Activated CD4-positive, alpha-beta T cell treated with anti-CD3 and anti-CD28 coated beads, Interleukin-2, amount 50 U/mL, for 1 hour (primary cell): Measurements from ENCODE around the gene SNAI3.
"Not testable (repeated sequence)": the region's sequence is repeated elsewhere in the genome, so short reads cannot be mapped to it uniquely, and the experiment has no call there.

Experiments
- DNase-seq: peaks from one replicate; pipeline ENCODE4 v3.0.0-alpha.2; 2020

Gene SNAI3

DNA sequence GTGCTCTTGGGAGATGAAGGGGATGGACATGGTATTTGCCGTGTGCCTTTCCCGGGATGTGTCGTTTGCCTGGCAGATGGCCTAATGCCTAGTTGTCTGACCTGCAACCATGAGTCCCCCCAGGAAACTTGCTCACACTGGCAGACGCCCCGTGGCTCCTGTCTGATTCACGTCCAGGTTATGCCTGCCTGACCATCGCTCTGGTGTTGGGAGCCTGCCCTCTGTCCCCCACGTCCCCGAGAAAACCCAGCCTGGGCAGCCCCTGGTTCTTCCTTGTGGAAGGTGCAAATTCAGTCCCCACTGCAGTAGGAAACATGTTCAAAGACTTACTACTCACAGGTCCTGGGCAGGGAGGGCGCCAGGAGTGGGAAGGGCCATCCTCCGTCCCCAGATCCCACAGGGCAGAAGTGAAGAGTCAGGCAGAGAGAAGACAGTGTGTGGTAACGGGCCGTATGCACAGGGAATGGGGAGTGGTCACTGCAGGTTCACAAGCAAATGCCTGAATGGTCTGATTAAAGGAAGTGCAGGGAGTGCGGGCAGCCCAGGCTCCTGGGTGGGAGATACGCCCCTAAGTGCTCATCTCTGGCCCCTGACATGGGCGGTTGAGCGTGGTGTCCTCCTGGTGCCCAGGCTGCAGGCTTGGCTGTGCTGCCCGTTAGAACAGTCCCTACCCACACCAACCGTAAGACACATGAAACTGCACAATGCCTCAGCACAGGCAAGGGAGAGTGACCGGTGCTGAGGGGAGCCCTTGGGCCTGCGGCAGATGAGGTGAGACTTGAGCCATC, 4.2 kb upstream of the SNAI3 start:
- no peak for DNase-seq

DNA sequence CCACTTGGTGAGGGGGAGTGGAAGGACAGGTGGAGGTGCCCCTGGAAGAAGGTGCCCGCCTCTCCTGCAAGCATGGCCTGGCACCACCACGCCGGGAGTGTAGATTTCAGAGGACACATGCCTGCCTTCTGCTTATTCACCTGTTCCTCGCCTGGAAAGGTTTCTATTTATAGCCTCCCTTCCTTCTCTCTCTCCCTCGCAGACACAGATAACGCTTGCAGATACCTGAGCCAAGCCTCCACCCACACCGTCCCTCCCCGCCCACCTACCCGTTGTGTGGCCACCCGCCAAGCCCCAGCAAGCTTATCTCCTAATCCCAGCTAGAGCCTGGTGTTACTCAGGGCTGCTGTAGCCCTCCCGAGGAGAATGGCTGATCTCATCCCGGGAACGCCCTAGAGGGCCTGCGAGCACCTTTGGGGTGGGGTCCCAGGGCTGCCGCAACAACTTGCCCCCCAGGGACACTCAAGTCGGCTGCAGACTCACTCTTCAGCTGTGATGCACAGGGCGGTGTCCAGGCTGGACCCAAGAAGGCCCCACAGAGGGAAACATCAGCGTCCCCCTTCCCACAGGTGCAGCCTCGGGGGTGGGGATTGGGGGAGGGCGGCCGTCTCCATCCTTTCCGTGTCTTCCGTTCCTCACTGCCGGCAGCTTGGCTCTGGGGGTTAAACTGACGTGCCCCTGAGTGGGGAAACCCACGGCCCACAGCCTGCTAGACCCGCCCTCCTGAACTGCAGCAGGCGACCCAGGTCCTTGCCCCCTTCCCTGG, 1.9 kb upstream of the SNAI3 start:
- no peak for DNase-seq

DNA sequence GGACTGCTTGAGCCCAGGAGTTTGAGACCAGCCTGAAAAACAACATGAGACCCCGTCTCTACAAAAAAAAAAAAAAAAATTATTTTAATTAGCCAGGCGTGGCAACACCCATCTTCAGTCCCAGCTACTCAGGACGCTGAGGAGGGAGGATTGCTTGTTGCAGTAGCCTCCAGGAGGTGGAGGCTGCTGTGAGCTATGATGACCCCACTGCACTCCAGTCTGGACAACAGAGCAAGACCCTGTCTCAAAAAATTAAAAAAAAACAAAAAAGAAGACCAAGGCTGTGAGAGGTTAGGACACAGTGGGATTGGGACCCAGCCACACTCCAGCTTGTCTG, 1.3 kb upstream of the SNAI3 start:
- DNase-seq = no peak

DNA sequence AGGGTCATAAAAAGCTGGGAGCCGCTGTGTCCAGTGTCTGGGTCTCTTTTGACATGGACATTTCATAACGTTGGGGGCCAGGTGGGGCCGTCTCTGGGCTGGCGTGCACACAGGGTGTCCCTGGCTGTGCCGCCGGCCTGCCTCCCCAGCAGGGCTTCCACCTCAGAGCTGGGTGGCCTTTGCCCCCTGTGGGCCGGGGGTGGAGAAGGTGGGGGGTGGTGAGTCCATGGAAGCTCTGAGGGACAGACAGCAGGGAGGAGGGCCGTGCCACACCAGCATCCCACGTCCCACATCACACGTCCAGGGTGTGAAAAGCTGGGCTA, 908 bp upstream of the SNAI3 start:
- DNase-seq = no peak

DNA sequence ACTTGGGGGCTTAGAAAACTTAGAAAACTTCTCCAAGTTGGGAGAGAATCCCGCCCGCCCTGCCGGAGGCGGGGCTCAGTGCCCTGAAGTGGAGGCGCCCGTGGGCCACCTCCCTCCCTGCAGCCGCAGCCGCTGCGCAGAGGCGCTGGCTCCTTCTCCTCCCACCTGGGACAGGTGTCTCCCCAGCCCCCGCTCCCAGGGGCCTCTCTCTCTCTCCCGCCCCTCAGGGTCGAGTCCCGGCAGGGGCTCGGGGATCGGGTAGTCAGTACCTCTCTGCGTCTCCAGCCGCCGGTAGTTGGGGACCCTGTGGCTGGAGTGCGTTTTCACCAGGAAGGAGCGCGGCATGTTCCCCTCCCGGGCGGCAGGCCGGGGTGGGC, 257 bp downstream of the SNAI3 start:
- DNase-seq = peak; percentile 38

DNA sequence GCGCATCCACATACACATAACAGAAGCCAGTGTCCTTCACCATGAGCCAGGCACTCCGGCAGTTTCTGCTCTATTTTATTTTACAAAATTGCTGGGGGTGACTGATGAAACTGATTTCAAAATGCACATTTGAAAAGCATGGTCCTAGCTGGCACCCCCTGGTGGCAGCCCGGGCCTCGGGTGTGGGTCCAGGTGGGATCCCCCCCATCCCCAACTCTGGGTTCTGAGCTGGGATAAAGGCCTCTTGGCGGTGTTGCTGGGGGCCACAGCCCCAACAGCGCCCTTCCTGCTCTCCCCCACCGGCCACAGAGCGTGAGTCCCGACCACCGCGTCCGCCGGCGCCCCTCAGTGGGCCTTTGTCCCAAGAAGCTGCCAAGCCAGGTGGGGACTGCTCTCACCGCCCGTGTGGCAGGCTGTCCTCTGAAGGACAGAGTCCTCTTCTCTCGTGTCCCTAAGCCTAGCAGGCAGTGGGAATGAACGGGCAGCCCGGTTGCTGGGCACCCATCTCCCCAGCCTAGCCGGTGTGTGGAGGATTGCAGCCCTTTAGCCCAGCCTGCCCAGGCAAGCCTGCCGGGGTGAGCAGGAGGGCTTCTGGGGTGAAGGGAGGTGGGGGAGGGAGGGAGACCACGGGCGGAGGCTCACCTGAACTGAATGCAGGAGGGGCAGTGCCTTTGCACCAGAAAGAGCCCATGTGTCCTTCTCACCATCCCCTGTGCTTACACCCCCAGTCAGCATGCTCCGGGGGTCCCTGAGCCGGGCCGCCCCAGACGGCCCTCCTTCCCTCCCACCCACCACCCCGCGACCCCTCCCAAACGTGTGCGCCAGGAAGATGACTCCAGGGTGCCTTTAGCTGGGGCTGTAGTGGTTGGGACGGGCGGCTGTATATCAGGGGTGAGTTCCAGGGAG, 898 bp downstream of the SNAI3 start:
- peak; percentile 67 for DNase-seq

DNA sequence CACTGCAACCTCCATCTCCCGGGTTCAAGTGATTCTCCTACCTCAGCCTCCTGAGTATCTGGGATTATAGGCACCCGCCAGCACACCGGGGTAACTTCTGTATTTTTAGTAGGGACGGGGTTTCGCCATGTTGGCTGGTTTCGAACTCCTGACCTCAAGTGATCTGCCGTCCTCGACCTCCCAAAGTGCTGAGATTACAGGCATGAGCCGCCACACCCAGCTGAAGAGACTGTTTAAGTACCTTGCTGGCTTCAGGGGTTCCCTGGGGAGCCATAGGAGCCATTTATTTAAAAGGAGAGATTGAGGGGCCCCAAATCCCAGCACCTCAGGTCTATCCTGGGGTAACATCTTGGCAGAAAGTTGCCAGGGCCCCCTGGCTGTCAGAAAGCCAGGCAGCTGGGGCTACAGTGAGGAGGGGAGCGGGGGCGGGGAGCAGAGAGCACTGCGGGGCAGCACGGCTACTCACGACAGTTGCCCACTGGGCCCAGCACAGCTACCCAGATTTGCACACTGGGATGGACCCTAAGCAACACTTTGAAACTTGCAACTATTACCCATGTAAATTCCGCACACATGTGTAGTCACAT, 1.6 kb downstream of the SNAI3 start:
- DNase-seq = no peak

DNA sequence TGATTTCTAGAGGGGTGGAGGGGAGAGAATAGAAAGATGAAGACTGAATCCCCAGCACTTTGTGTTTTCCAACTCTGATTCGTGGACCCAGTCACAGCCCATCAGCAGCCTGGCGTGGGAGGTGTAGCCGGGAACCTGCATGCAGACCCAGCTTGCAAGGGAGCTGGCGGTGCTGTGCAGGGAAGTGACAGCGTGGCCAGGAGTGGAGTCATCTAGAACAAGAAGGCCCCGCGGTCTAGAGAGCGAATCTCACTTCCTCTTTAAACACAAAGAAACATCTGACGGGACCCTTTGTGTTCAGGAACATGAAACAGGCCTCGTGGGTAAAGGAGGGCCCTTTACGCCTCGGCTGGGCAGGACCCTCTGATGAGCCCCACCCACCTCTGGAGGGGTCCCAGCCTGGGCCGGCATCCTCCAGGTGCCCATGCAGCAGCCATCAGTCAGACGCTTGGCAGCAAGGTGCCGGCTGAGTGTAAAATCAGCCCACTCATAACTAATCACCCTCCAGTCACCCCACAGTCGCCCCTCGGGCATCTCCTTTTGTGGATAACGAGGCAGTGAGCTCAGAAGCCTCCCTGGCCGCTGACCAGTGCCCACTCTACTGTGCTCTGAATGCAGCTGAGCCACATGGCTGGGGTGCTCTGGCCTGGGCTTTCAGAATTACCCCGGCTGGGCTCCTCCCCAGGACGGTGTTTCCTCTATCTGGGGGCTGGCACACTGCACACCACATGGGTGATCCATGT, 4.4 kb downstream of the SNAI3 start:
- DNase-seq = peak; percentile 50

DNA sequence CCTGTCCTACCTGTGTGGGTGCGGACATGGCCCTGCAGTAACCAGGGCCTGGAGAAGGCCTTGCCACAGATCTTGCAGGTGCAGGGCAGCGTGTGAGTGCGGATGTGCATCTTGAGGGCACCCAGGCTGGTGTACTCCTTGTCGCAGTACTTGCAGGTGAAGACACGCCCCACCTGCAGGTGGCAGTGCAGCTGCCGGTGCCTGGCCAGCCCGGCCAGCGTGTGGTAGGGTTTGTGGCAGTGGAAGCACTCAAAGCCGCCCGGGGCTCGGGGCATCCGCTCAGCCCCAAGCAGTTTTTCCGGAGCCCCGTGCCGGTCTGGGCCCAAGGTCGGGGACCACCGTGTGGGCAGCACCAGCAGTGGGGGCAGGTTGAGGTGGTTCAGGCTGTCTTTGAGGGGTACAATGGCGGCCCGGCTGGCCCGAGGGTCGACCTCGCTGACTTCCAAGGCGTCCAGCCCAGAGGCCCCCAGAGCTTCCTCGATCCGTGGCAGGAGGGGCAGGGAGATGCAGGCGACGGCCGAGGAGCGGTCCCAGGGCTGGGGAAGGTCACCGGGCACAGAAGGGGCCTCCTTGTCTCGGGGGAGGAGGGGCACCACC, 5.1 kb downstream of the SNAI3 start:
- peak; percentile 57 for DNase-seq

DNA sequence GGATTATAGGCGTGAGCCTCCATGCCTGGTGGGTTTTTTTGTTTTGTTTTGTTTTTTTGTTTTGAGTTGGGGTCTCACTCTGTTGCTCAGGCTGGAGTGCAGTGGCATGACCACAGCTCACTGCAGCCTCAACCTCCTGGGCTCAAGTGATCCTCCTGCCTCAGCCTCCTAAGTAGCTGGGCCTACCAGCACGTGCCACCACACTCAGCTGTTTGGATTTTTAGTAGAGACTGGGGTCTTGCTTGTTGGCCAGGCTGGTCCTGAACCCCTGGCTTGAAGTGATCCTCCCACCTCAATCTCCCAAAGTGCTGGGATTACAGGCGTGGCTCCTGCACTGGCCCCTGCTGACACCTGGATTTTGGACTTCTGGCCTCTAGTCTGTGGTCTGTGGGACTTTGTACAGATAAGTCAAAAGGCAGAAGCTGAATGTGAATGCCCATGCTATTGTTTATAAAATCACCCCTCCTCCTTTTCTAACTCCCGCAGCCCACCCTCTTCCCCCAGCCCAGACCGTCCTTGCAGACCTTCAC, 5.7 kb downstream of the SNAI3 start:
- no peak for DNase-seq

DNA sequence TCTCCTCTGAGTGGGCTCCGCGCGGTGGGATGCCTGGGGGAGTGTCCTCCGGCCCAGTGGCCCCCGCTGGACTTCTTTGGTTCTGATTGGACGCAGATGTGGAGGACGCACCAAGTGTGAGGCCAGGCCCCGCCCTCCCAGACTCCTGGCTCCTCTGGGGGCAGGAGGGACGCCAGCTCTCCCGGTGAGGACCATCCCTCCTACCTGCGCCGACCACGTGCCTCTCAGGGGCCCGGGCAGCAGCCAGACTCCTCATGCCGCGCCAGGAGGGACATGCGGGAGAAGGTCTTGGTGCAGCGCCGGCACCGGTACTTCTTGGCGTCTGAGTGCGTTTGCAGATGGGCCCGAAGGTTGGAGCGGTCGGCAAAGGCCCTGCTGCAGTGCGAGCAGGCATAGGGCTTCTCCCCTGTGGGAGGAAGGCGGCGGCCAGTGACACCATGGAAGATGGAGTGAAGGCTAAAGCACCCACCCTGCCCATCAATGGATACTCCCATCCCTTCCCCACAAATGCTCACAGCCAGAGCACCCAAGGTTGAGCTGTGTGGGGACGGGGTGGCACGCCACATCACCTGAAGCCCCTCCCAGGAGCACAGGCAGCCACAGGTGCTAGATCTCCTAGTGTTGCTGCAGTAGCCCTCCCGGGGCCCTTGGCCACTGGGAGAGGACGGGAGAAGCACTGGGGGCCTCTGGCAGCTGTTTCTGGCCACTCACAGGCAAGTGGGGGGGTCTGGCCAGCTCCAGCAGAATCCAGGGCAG, 7.9 kb downstream of the SNAI3 start:
- no peak for DNase-seq

DNA sequence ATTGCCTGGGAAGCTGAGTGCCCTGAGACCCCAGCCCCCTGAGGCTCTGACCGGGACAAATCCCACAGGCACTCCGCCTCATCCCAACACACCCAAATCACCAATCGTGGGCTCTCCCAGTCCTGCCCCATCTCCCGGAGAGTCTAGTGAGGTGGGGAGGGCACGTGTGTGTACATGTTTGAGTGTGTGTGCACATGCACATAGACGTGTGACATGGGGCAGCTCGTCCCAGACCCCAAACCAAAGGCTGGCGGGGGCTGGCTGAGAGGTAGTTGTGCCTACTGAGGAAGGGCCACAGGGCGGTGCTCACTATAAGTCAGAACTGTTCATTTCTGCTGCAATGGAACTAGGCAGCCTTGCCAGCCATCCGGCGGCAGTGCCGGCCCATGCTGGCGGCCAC, 8.6 kb downstream of the SNAI3 start:
- no peak for DNase-seq

DNA sequence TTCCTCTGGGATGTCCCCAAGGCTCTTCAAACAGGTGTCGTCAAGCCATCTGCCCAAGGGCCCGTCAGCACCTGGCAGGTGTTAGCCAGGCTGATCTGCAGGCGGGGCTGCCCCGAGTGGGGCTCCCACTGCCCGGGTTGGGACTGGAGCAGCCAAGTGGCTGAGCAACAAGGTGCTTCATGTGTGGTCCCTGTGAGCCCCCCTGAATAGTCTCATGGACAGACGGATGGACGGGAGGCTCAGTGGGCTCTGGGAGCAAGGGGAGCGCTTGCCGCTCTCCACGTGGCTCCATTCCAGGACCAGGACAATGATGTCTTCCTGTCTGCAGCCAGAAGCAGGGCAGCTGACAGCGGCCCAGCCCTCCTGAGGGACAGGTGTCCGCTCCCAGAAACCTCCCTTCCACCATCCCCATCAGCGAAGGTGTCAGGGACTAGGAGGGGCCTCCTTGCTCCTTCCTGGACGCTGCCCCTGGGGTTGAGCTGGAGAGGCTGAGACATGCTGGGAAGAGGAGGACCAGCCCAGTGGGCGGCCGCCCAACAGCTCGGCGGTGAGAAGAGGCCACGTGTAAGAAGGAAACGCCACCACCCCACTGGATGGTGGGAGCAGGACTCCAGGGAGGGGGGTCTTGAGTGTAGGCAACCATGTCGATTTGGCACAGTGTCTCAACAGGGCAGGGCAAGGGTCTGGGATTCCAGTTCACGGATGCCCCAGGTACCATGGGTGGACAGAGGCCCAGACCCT, 9.6 kb downstream of the SNAI3 start:
- DNase-seq = no peak

DNA sequence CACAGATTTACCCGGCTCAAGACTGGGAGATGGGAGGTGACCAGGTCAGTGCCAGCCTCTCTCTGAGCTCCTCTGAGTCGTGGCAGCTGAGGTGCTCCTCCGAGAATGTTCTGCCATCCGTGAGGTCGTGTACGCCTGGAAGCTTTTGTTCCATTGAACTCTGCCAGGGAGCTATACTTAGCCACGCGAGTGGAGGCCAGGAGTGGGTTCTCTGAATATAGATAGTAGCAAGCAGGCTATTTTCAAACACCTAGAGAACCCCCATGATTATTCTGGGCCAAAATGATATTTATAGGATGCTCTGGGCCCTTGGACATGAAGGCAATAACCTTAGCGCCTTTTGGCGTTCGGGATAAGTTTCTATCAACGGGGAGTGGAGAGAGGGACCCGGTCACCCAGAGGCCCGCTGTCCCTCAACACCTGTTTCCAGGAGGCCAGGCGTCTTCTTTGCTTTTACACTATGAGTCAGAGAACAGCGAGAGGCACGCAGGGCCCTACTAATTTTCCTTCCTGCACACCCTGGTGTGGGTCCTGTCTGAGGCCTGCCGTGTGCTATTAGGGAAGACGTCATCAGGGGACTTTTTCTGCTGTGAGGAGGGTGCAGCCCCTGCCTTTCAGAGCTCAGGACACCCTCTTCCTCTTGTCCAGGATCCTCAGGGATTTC, 12.5 kb downstream of the SNAI3 start:
- DNase-seq = no peak

DNA sequence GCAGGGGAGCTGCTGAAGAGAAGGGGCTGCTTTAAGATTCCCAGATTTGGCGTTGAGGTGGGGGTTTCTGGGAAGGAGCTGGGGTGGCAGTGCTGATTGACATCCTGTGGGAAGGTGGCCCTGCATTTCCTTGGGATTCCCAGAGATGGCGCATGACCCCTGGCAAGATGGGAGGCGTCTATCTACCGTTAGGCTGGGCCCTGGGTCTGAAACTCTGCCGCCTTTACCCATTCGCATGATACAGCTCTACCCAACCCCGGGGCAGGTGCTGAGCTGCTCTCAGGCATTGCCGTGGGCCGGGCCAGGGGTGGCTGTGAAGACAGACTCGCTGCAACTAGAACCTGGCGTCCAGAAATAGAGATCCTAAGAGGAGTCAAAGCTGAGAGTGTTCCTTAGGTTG, 13.5 kb downstream of the SNAI3 start:
- DNase-seq = no peak

DNA sequence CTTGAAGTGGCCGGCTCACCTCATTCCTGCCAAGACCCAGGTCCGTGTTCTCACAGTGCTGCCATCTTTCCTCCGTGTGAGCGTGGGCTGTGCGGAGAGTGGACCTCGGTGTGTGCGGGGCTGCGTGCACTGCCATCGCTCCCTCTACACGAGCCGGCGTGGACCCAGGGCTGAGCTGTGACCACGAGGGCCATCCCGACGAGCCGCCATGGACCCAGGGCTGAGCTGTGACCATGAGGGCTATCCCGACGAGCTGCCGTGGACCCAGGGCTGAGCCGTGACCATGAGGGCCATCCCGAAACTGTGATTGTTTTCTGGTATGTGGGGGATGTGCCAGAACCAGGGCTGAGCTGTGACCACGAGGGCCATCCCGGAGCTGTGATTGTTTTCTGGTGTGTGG, 14.5 kb downstream of the SNAI3 start:
- no peak for DNase-seq

DNA sequence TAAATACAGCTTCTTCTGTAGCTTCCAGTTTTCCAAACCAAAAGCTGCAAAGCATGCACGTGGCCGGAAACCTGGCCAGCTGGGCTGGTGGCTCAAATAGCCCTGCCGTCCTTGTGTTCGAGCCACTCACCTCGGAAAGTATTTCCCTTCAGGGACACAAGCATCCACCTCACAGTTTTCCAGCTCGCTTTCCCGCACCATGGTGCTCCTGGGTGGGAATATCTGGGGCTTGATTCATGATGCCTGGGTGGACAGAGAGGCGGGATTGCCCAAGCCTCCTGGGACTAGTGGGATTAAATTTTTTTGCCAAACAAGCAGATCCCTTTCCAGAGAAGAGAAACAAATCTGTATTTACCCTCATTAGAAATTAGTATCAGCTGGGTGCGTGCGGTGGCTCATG, 16.3 kb downstream of the SNAI3 start:
- no peak for DNase-seq

DNA sequence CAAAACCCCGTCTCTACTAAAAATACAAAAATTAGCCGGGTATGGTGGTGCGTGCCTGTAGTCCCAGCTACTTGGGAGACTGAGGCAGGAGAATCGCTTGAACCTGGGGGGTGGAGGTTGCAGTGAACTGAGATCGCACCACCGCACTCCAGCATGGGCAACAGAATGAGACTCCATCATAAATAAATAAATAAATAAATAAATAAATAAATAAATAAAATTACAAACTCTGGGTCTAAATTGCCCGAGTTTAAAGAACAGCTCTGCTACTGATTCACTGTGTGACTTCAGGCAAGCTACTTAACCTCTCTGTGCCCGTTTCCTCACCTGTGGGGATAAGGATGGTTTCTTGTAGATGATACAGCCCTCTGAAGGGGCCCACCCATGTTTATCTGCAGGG, 16.8 kb downstream of the SNAI3 start:
- not testable (repeated sequence) for DNase-seq

DNA sequence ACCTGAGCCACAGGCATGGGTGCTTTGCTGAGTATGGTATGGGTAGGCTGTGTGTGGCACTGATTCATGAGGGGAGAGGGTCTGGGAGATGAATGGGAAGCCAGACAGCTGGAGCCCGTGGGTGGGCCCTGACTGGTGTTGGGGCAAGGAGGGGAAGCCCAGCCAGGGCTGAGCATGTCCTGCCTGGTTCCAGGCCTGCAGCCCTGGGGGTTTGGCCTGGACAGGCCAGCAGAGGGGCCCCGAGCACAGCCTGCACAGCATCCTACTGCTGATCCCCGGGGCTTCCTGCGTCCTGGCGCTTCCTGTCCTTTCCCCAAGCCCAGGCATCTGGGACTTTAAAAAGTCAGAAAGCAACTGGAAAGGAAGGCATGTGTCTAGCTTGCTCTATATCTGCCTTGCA, 18.8 kb downstream of the SNAI3 start:
- no peak for DNase-seq

DNA sequence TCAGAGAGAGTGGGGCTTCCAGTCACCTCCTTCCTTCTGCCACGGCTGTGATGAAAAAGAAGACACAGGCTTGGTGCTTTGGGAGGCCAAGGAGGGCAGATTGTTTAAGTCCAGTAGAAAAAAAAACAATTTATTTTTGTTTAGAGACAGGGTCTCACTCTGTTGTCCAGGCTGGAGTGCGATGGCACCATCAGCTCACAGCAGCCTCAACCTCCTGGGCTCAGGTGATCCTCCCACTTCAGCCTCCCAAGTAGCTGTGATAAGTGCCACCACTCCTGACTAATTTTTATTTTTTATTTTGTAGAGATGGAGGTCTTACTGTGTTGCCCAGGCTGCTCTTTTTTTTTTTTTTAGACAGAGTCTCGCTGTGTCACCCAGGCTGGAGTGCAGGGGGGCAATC, 20.7 kb downstream of the SNAI3 start:
- no peak for DNase-seq
